H1 (cell line): ENCODE data around the gene CRHBP.

Experiments used
- TAF1 ChIP-seq: IDR thresholded peaks from 2 replicates; pipeline ENCODE4 v1.6.1; 2011; ENCODE audit warnings: mild to moderate bottlenecking, low read depth, low read length
- TF ChIP-seq, protein P1 (sequence below): IDR thresholded peaks from 2 replicates; pipeline ENCODE4 v1.6.1; 2012; ENCODE audit warnings: inconsistent platforms

DNA sequence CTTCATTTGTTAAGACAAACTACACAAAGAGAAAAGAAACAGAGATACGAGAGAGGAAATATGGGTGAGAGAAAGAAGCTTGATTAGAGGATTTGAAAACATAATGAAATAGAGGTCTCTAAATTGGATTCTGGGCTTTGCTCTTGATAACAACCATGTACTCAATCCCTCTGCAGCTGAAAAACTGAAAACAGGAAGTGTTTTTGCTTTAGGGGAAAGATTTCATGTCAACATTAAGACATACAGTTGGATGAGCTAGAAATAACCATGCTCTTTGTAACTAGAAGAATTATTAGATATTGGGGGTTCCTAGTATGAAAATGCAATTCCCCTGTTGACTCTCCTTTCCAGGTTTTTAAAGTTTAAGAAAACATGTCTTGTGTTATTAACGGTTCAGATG is 21.9 kb downstream of the CRHBP start:
- TF ChIP-seq, protein P1, sequence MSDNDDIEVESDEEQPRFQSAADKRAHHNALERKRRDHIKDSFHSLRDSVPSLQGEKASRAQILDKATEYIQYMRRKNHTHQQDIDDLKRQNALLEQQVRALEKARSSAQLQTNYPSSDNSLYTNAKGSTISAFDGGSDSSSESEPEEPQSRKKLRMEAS, result no peak
- TF ChIP-seq TAF1, result no peak
